ENCODE measurements around the gene ISLR2.

DNA sequence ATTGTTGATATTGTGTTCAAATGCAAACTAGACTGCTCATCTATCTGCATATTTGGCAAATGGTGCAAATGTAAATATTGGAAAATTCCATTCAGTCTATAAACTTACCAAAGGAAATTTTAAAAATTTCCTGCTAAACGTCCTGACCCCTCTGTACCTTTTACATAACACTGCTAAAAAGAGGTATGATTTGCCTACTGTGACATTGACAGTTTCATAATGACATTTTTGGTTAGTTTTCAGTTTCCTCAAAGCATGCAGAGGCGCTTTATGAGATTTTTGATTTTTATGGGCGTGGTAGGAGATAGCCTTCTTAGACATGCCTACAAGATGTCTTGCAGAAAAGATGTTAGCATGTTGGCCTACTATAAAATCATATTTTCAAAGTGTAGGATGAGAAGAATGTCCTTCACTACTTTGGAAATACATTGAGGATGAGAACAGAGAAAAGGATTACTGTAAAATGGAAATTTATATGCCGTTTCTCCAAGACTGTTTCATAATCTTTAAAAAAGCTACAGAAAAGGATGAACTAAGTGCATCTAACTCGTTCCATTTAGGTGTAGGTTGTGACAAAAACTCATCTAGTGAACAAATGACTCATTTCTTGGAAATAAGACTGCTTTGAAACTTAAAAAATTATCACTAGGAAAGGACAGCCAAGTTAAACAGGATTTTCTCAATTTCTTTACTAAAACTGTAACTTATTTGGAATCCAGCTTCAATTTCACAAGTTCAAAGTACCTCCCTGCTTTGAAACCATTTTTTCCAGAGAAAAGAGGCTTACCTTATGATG is 28.7 kb downstream of the ISLR2 start:
- TF ChIP-seq EZH2 (IDR thresholded peaks at IDR 0.05; ENCODE audit: borderline replicate concordance) (no peak), EZH2phosphoT487 (IDR thresholded peaks at IDR 0.05; ENCODE audit: low read depth, severe bottlenecking, unreplicated experiment) (no peak)
- TF ChIP-seq, protein P1, sequence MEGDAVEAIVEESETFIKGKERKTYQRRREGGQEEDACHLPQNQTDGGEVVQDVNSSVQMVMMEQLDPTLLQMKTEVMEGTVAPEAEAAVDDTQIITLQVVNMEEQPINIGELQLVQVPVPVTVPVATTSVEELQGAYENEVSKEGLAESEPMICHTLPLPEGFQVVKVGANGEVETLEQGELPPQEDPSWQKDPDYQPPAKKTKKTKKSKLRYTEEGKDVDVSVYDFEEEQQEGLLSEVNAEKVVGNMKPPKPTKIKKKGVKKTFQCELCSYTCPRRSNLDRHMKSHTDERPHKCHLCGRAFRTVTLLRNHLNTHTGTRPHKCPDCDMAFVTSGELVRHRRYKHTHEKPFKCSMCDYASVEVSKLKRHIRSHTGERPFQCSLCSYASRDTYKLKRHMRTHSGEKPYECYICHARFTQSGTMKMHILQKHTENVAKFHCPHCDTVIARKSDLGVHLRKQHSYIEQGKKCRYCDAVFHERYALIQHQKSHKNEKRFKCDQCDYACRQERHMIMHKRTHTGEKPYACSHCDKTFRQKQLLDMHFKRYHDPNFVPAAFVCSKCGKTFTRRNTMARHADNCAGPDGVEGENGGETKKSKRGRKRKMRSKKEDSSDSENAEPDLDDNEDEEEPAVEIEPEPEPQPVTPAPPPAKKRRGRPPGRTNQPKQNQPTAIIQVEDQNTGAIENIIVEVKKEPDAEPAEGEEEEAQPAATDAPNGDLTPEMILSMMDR (IDR thresholded peaks at IDR 0.05; ENCODE audit: poor library complexity), result no peak
